Measurements from ENCODE around the gene MAML1. TPM values are rescaled to one million over a fixed set of nuclear protein-coding genes. Genes with fewer than 3 reads are reported as not detected.
"Not testable (repeated sequence)": the region's sequence is repeated elsewhere in the genome, so short reads cannot be mapped to it uniquely, and the experiment has no call there.

Gene MAML1
- total RNA-seq, 2 donors from 2014 or later = 29.7 TPM

DNA sequence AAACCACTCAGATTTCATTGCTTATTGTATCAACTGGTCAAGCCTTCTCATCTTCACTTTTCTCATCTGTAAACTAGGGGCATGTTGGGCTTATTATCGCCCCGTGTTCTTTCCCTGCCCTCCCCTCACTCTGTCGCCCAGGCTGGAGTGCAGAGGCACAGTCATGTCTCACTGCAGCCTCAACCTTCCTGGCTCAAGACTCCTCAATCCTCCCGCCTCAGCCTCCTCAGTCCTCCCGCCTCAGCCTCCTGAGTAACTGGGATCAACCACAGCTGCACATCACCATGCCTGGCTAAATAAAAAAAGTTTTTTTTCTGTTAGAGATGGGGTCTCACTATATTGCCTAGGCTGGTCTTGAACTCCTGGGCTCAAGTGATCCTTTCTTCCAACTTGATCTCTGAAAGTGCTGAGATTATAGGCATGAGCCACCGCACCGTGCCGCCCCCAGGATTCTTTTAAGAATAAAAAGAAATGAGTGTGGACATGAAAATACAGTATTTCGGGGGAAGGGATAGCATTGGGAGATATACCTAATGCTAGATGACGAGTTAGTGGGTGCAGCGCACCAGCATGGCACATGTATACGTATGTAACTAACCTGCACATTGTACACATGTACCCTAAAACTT lies 2.0 kb downstream of the MAML1 start:
- H3K36me3 ChIP-seq = no peaks in the 10 kb centered on the region
- TF ChIP-seq, protein P1, sequence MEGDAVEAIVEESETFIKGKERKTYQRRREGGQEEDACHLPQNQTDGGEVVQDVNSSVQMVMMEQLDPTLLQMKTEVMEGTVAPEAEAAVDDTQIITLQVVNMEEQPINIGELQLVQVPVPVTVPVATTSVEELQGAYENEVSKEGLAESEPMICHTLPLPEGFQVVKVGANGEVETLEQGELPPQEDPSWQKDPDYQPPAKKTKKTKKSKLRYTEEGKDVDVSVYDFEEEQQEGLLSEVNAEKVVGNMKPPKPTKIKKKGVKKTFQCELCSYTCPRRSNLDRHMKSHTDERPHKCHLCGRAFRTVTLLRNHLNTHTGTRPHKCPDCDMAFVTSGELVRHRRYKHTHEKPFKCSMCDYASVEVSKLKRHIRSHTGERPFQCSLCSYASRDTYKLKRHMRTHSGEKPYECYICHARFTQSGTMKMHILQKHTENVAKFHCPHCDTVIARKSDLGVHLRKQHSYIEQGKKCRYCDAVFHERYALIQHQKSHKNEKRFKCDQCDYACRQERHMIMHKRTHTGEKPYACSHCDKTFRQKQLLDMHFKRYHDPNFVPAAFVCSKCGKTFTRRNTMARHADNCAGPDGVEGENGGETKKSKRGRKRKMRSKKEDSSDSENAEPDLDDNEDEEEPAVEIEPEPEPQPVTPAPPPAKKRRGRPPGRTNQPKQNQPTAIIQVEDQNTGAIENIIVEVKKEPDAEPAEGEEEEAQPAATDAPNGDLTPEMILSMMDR (IDR thresholded peaks at IDR 0.05) = no peak
- H3K27me3 ChIP-seq = no peaks in the 10 kb centered on the region
- intact Hi-C loops (cut with DNase I) = loop anchor here (5.0 kb wide), 1 partner anchor 37 kb away; the partner anchor contains the start of gene CANX
- no peaks in the 10 kb centered on the region for H3K9me3 ChIP-seq
- H3K27ac ChIP-seq = no peak overlapping the region
- H3K4me1 ChIP-seq = peaks cover 11% of the 10 kb centered on the region
- peak overlapping the region in 1 of 2 donors; percentile 86 for H3K9ac ChIP-seq (ENCODE audit: low read depth in 2 of 2, low read length in 2 of 2)
- H3K4me3 ChIP-seq = no peak overlapping the region
- DNase-seq = no peak

DNA sequence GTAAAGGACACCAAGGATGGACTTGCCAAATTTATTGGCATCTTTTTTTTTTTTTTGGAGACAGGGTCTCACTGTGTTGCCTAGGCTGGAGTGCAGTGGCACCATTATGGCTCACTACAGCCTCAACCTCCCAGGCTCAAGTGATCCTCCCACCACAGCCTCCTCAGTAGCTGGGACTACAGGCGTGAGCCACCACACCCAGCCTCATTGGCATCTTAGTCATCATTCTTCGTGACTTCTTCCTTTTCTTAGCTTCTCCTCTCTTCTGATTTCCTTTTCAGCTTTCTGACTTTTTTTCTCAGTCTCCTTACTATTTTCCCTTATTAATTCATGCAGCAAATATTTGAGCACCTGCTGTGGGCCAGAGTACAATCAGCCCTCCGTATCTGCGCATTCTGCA lies 6.1 kb downstream of the MAML1 start:
- intact Hi-C loops (cut with DNase I) = no loop called here
- DNase-seq = no peak
- H3K4me1 ChIP-seq = peaks cover 11% of the 10 kb centered on the region
- no peak overlapping the region for H3K9ac ChIP-seq (ENCODE audit: low read depth in 2 of 2, low read length in 2 of 2)
- TF ChIP-seq, protein P1 (IDR thresholded peaks at IDR 0.05) = no peak
- H3K27ac ChIP-seq = no peak overlapping the region
- H3K27me3 ChIP-seq = no peaks in the 10 kb centered on the region
- no peaks in the 10 kb centered on the region for H3K36me3 ChIP-seq
- no peak overlapping the region for H3K4me3 ChIP-seq
- H3K9me3 ChIP-seq = no peaks in the 10 kb centered on the region

DNA sequence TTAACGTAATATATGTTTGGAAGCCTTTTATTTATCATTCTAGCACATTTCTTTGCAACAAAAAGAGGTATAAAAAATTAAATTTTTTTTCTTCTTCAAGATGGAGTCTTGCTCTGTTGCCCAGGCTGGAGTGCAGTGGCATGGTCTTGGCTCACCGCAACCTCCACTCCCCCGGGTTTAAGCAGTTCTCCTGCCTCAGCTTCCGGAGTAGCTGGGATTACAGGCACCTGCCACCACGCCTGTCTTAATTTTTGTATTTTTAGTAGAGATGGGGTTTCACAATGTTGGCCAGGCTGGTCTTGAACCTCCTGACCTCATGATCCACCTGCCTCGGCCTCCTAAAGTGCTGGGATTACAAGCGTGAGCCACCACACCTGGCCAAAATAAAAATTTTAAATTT lies 11.5 kb downstream of the MAML1 start:
- H3K4me3 ChIP-seq; H3K4me1 ChIP-seq; H3K27ac ChIP-seq; H3K9me3 ChIP-seq; DNase-seq; intact Hi-C loops (cut with DNase I); H3K27me3 ChIP-seq; H3K9ac ChIP-seq (ENCODE audit: low read depth in 2 of 2, low read length in 2 of 2); H3K36me3 ChIP-seq: not testable (repeated sequence)

DNA sequence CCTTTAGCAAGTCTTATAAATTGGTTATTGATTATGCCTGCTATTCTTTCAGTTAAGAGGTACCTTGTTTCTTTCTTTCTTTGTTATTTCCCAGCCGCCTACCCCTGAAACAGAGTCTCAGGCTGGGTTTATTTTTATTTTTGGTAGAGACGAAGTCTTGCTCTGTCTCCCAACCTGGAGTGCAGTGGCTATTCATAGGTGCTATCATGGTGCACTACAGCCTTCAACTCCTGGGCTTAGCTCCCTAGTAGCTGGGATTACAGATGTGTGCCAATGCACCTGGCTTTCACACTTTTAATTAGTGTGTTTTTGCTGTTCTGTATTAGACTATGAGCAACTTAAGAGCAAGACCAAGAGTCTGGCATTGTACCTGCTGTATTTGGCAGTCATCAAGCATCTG lies 14.2 kb downstream of the MAML1 start:
- TF ChIP-seq, protein P1 (IDR thresholded peaks at IDR 0.05) = no peak

DNA sequence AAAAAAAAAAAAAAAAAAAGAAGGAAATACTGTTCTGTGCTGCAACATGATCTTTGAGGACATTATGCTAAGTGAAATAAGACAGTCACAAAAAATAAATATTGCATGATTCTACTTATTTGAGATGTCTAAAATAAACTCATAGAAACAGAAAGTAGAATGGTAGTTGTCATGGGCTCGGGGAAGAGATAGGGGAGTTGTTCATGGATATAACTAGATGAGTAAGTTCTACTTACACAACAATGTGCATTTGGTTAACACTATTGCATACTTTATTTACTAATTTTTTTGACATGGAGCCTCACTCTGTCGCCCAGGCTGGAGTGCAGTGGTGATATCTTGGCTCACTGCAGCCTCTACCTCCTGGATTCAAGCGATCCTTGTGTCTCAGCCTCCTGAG lies 15.2 kb downstream of the MAML1 start:
- Histone ChIP-seq H3K27ac (no peak overlapping the region), H3K9ac (ENCODE audit: low read depth in 2 of 2, low read length in 2 of 2) (no peak overlapping the region), H3K27me3 (no peaks in the 10 kb centered on the region), H3K9me3 (no peaks in the 10 kb centered on the region), H3K36me3 (no peaks in the 10 kb centered on the region), H3K4me1 (no peaks in the 10 kb centered on the region), H3K4me3 (no peak overlapping the region)
- no peak for DNase-seq
- intact Hi-C loops (cut with DNase I) = no loop called here
- TF ChIP-seq, protein P1 (IDR thresholded peaks at IDR 0.05) = no peak

More for the DNA sequence above, 14.2 kb downstream of the MAML1 start:
- no peaks in the 10 kb centered on the region for H3K36me3 ChIP-seq
- no peak overlapping the region for H3K4me3 ChIP-seq
- H3K27me3 ChIP-seq = no peaks in the 10 kb centered on the region
- H3K9me3 ChIP-seq = no peaks in the 10 kb centered on the region
- no peak overlapping the region for H3K9ac ChIP-seq (ENCODE audit: low read depth in 2 of 2, low read length in 2 of 2)
- DNase-seq = no peak
- H3K4me1 ChIP-seq = no peaks in the 10 kb centered on the region
- no peak overlapping the region for H3K27ac ChIP-seq
- intact Hi-C loops (cut with DNase I) = no loop called here

DNA sequence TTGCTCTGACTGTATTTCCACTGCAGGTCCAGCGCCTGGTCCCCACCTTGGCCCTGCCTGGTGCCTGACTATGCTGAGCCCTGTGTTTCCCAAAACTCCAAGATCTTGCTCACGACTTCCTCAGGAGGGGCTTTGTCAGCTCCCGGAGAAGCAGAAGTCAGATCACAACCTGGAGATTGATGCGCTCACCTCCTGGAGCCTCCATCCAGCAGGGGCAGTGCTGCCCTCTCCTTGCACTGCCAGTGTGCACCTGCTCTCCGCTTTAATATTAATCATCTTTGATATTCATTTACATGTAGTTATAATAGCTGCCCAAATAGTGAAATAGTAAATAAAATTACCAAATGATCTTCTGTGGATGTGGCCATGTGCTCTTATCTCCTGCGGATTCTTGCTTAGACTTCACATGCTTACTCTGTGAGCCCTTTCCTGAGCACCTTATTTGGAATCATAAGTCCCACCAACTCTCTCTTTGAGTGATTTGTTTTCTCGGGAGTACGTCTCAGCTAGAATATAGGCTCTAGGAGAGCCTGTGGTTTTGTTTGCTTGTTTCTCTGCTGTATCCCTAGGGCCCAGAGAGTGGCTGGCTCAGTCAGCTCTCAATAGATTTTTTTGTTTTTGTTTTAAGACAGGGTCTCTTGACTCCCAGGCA lies 17.4 kb downstream of the MAML1 start:
- Histone ChIP-seq H3K27ac (no peak overlapping the region), H3K9ac (ENCODE audit: low read depth in 2 of 2, low read length in 2 of 2) (no peak overlapping the region), H3K9me3 (no peaks in the 10 kb centered on the region), H3K27me3 (no peaks in the 10 kb centered on the region), H3K4me1 (peaks cover 4% of the 10 kb centered on the region), H3K4me3 (no peak overlapping the region), H3K36me3 (no peaks in the 10 kb centered on the region)
- DNase-seq = no peak
- TF ChIP-seq, protein P1 (IDR thresholded peaks at IDR 0.05) = no peak
- intact Hi-C loops (cut with DNase I) = no loop called here

Data from colonic mucosa (tissue), 4 donors.